Osteocyte (in vitro differentiated cells): ENCODE measurements around the gene NUDT22. TPM values are rescaled to one million over a fixed set of nuclear protein-coding genes. Genes with fewer than 3 reads are reported as not detected.

Experiments
- DNase-seq: peaks from one replicate; pipeline ENCODE4 v3.0.0; 2021; ENCODE audit warnings: mixed read lengths; ENCODE audit not compliant: unreplicated experiment; ENCODE audit errors: extremely low spot score
- H3K27ac Mint-ChIP-seq: one replicate; pipeline ENCODE4 v1.8.0; 2021; ENCODE audit warnings: mild to moderate bottlenecking, mixed read lengths; ENCODE audit not compliant: unreplicated experiment
- H3K27me3 Mint-ChIP-seq: one replicate; pipeline ENCODE4 v1.8.0; 2021; ENCODE audit warnings: mixed read lengths; ENCODE audit not compliant: unreplicated experiment
- H3K36me3 Mint-ChIP-seq: one replicate; pipeline ENCODE4 v1.8.0; 2021; ENCODE audit warnings: mixed read lengths; ENCODE audit not compliant: unreplicated experiment
- H3K4me1 Mint-ChIP-seq: one replicate; pipeline ENCODE4 v1.8.0; 2021; ENCODE audit warnings: mixed read lengths; ENCODE audit not compliant: unreplicated experiment
- H3K4me3 Mint-ChIP-seq: one replicate; pipeline ENCODE4 v1.8.0; 2021; ENCODE audit warnings: mild to moderate bottlenecking, moderate library complexity, mixed read lengths; ENCODE audit not compliant: unreplicated experiment
- H3K9me3 Mint-ChIP-seq: one replicate; pipeline ENCODE4 v1.8.0; 2021; ENCODE audit warnings: mixed read lengths; ENCODE audit not compliant: unreplicated experiment
- CTCF ChIP-seq: fragments of 200-600 bp; sonication (generic); IDR thresholded peaks from 2 replicates; pipeline ENCODE4 v1.5.0; 2021; ENCODE audit warnings: antibody characterized with exemption, mild to moderate bottlenecking, moderate library complexity
- total RNA-seq: library from RNA; stranded (reverse); gene quantifications from 2 replicates; pipeline ENCODE4 v1.2.1, GENCODE V29; 2021

NUDT22 gene
- total RNA-seq, 1 donor from 2014 or later, result 46.8 TPM

- no peaks in the 10 kb centered on the region for H3K36me3 Mint-ChIP-seq
- DNase-seq, result no peak
Measured at GRCh38 chr11:64223001-64223651, 2.9 kb upstream of the NUDT22 start.

GRCh38 chr11:64224151-64224890 lies 1.8 kb upstream of the NUDT22 start:
- H3K9me3 Mint-ChIP-seq, result no peaks in the 10 kb centered on the region
- H3K4me3 Mint-ChIP-seq, result peak overlapping the region; percentile 81
- peaks cover 23% of the 10 kb centered on the region for H3K4me1 Mint-ChIP-seq
- no peaks in the 10 kb centered on the region for H3K36me3 Mint-ChIP-seq
- DNase-seq, result no peak
- no peak overlapping the region for H3K27ac Mint-ChIP-seq
- no peaks in the 10 kb centered on the region for H3K27me3 Mint-ChIP-seq
- no peak for TF ChIP-seq CTCF

More at GRCh38 chr11:64223001-64223651, 2.9 kb upstream of the NUDT22 start:
- TF ChIP-seq CTCF, result no peak
- Mint-ChIP-seq H3K4me1 (peaks cover 18% of the 10 kb centered on the region), H3K4me3 (no peak overlapping the region), H3K27me3 (no peaks in the 10 kb centered on the region), H3K27ac (no peak overlapping the region), H3K9me3 (no peaks in the 10 kb centered on the region)

- TF ChIP-seq CTCF, result no peak
- peak overlapping the region; percentile 81 for H3K4me3 Mint-ChIP-seq
- H3K9me3 Mint-ChIP-seq, result no peaks in the 10 kb centered on the region
- no peak for DNase-seq
- H3K4me1 Mint-ChIP-seq, result peaks cover 30% of the 10 kb centered on the region
- peak overlapping the region; percentile 54 for H3K27ac Mint-ChIP-seq
- H3K36me3 Mint-ChIP-seq, result no peaks in the 10 kb centered on the region
- no peaks in the 10 kb centered on the region for H3K27me3 Mint-ChIP-seq
Measured at GRCh38 chr11:64224891-64225607, 1.0 kb upstream of the NUDT22 start.

GRCh38 chr11:64226507-64227051 lies 505 bp downstream of the NUDT22 start:
- no peak for TF ChIP-seq CTCF
- Mint-ChIP-seq H3K9me3 (no peaks in the 10 kb centered on the region), H3K36me3 (no peaks in the 10 kb centered on the region), H3K4me1 (peaks cover 37% of the 10 kb centered on the region), H3K27me3 (no peaks in the 10 kb centered on the region), H3K27ac (peak overlapping the region; percentile 64), H3K4me3 (peak overlapping the region; percentile 81)
- no peak for DNase-seq
